ENCODE measurements around the gene ICA1L.

GRCh38 chr2:202848813-202849212 is 22.8 kb downstream of the ICA1L start:
- no peak for TF ChIP-seq MXI1 (IDR thresholded peaks at IDR 0.05; ENCODE audit: low read depth, low read length)
- TF ChIP-seq MAX (IDR thresholded peaks at IDR 0.05; ENCODE audit: low read depth): no peak
- TF ChIP-seq CTCF (IDR thresholded peaks at IDR 0.05): no peak
- no peak for TF ChIP-seq TEAD4 (IDR thresholded peaks at IDR 0.05; ENCODE audit: borderline replicate concordance, insufficient read depth)
- TF ChIP-seq NRF1 (IDR thresholded peaks at IDR 0.05; ENCODE audit: low read depth, low read length): no peak
- TF ChIP-seq FOXJ3 (CRISPR knock-in tag; IDR thresholded peaks at IDR 0.05): no peak
- TF ChIP-seq POLR2AphosphoS5 (IDR thresholded peaks at IDR 0.05; ENCODE audit: low read depth, low read length): no peak
- TF ChIP-seq REST (IDR thresholded peaks at IDR 0.05; ENCODE audit: low read depth, low read length): no peak
- no peak for TF ChIP-seq USF2 (IDR thresholded peaks at IDR 0.05; ENCODE audit: borderline replicate concordance, low read depth, low read length)
- no peak for TF ChIP-seq TCF12 (IDR thresholded peaks at IDR 0.05)
